EL (cell line): ENCODE measurements around the gene CLIC4.
A peak's percentile ranks its signal among the peaks of the same experiment; 100 is the strongest.

Experiments
- DNase-seq: peaks from one replicate; pipeline ENCODE4 v3.0.0-alpha.2; 2016

CLIC4 gene

DNA sequence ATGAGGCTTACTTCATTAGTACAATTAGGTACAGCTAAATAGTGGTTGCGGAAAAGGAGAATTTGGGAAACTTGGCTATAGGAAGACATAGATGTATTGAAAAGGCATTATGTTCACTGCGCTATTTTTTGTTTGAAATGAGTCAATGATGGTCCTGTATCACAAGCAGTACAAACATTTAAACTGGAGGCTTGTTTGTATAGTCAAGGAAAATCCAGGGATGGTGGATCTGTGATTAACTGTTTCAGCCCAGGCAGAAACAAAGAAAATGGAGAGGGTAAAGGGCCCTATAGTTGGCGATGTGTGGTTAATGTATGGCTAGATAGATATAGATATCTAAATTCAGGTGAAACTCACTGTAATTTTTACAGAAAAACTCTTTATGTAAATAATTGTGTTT lies 79.9 kb downstream of the CLIC4 start:
- DNase-seq, result no peak

DNA sequence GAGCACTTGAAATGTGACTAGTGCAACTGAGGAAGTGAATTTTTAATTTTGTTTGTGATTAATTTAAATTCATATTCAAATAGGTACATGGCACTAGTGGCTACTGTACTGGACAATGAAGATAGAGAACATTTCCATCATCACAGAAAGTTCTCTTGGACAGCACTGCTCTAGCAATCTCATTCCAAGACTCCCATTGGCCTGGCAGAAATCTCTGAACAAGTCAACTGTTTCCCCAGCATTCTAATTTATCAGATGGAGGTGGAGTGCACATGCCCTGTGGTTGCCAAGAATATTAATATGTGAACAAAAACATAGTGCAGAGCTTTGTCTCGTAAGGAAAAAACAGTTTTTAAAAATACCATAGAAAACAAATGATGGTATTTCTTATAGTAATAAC lies 81.3 kb downstream of the CLIC4 start:
- DNase-seq, result no peak

DNA sequence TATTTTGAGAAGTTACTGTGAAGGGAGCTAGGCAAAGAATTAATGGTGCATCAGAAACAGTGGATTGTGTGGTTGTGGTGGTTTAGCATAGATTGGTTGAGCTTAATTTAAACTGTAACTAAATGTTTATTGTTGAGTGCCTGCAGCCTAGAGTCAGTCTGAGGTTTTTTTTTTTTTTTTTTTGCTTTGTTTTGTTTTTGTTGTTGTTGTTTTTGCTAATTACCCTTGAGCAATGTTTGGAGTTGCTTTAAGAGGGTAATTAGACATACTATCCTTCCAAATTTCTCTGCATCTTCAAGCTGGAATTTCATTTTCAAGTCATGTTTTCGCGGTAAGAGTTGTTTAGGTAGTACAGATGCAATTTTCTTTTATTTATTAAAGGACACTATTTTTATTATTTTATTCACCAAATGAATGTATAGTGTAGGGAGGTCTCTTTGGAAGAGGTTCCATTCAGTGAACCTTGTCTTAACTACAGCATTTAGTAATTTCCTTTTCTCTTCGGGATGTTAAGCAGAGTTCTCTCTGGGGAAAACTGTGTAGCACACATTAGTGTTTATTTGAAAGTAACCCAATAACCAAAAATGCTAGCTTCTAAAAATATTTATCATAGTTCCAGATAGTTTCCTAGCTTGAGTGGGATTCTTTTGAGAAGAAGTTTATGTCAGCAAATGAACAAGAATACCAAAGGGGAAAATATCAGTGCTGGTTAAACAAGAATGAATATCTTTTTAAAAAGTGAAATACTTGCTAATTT lies 82.3 kb downstream of the CLIC4 start:
- DNase-seq, result no peak

DNA sequence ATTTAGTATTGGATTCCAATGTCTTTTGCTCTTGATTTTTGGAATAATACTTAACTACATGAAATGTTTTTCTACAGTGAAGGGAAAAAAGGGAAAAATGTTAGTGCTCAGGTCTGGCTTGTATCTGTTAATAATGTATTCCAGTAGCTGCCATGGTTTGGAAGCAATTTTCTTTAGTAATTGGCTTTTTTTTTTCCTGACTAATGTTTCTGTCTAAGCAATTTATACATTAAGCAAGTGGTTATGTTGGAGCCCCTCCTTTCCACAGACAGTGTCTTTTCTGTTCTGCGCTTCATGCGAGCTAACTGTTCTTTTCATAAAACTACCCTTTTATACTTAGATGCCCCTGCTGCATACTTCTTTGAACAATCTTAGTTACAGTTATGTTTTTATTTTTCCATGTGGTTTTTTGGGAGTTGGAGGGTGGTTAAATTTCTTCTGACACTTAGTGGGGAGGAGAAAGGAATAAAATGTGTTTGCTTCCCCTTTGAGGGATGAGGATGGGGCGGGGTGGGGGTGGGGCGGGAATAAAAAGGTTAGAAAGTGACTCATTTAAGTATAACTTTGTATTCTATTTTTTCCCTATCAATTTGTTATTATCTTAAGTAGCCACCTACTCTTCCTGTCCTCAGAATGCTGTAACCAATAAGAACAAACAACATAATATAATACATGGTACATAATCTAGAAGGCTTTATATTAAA lies 83.1 kb downstream of the CLIC4 start:
- no peak for DNase-seq

DNA sequence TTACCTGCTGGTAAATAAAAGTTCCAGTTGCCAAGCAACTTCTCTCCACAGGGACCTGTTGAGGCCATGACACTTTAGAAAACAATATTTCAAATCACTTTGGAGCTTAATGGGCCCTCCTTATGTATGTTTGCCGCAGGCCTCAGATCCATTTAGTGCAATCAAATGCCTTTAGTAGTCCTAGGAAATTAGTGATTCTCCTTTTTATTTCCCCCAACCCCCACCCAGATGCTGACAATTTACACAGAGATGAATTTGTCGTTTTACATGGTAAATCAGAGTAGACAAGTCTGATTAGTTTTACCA lies 83.6 kb downstream of the CLIC4 start:
- DNase-seq, result no peak

DNA sequence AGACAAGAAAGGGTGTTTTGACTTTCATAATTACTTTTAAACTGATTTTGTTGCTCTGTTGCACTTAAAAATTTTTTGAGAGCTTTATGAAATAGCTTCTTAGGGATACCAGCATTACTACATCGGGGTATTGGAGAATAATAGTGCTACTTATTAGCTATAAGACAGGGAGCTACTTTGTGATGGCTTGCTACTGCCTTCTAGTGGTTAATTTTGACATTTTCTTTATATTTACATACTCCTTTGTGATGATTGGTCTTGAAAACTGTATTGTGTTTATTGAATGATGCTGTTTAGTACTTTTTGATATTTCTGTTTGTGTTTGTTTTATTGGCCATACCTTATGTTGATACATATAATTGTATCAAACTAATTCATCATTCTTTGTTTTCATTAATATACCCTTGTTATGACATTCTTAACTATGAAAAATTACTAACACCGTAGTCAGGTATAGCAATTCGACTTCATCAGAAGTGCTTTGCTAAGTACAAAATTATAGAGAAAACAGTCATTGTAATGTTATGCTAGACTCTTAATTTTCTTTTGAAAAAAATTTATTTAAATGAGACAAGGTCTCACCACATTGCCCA lies 85.5 kb downstream of the CLIC4 start:
- peak; percentile 73 for DNase-seq

DNA sequence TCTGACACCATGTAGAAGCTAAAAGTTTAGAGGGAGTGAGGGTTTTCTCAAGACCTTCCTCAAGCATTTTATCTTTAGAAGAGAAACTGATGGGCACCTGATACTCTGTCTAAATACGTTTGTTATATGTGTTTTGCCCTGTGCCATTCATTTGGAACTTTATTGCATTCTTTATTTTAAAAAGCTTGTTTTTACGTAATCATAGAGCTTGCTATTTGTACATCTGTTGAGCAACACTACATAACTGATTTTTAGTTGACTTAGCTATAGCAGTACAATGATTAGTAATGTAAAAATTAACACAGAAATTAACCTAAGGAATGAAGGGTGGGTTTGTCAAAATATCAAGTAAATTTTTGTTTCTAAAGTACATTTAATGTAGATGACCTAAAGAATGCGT lies 96.3 kb downstream of the CLIC4 start:
- no peak for DNase-seq

DNA sequence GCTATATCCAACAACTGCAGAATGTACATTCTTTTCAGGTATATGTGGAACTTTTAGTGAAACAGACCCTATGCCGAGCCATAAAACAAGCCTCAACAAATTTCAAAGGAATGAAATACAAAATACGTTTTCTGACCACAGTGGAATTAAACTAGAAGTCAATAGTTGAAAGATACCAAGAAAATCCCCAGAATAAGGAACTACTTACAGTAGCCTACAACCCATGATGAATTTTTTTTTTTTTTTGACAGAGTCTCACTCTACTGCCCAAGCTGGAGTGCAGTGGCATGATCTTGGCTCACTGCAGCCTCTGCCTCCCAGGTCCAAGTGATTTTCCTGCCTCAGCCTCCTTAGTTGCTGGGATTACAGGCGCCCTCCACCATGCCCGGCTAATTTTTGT lies 101.4 kb downstream of the CLIC4 start:
- no peak for DNase-seq

DNA sequence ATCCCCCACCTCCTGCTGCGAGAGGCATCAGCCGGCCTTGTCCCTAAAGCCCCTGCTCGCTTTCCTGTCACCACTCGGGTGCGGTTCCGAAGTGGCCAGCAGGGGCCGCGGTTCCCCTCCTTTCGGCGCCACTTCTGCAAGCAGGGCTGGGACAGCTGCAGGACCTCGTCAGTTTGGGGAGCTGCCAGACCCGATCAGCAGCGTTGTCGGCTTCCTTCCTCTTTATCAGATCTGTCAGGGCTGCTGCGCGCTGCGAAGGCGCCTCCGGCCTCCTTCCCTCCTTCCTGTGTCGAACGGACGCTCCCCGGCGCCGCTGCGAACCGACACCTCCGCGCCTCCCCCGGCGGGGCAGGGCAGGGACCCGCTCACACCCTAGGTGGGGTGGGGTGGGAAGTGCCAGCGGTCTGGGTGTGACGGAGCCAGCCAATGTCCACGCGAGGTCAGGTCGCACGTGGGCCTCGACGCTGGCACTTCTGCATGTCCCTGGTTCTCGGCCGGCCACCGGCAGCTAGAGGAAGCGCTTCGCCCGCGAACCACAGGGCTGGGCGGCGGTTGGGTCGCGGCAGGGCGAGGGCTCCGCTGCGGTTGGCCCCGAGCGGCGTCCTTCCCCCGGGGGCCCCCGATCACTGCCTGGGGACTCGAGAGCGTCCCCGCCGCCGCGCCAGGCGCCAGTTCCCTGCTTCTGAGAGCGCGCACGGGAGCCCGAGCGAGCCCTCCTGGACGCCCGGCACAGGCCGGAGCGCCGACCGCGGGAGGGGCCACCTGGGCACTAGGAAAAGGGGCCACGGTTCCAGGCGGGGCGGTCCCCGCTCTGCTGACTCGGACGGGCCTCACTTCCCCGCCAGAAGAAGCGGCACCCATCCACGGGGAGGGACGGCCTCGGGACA lies 103.0 kb downstream of the CLIC4 start:
- DNase-seq, result peak; percentile 93

DNA sequence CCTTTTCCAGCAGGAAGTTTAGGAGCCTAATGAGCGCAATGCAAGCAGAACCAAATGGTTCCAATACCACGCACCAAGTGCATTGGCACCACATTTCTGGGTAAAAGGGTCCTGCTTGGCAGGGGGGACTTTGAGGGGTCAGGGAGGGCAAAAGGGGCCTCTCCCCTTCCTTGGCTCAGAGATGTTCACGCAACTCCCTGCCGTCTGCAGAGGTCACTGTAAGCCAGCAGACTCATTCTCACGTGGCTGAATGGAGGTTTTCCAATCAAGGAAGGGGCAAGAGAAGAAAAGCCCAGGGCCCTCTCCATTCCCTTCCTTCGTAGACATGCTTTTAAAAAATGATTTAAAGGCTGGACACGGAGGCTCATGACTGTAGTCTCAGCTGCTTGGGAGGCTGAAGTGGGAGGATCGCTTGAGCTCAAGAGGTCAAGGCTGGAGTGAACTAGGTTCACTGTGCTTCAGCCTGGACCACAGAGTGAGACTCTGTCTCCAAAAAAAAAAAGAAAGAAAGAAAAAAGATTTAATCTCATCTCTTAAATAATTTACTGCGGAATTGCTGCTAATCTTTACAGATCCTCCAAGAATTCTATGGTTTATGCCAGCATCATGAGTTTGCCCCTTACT lies 104.5 kb downstream of the CLIC4 start:
- peak; percentile 24 for DNase-seq

DNA sequence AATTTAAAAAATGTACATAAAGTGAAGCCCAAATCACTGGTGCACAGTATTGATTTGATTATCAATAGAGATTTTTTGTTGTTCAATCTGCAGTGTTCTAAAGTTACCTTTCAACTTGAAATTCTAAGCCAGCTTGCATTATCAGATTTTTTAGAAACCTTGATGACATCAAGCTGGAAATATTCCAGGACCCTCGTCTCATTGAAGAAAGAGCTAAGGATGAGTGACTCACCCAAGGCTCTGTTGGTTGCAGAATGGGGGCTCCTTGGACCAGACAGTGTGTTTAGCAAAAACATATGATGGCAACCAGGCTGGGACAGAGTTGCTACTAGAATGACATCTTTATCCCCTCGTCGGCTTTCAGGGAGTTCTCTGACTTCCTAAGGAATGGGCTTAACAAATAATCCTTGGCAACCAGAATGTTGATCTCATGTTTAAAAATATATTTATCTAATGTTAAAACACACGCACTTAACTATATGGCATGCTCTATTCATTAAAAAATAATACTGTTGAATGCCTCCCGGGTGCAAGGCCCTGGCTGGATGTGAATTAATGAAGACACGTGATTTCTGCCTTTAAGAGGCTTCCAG lies 105.2 kb downstream of the CLIC4 start:
- DNase-seq, result peak; percentile 41

DNA sequence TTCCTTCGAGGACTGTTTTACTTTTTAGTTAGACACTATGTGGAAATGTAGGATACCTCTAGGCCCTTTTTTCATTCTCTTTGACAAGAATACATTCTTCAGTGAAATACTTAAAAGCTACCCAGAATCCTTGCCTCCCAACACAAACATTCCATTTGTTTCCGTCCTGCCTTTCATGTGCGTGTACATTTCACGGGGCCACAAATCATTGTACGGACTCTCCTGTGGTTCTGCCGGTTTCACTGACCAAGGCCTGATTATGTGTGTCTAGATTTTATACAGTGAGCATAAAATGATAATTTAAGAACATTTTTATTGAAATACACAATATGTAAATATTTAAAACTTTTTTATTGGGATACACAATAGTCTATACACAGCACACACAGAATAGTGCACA lies 108.4 kb downstream of the CLIC4 start:
- no peak for DNase-seq

DNA sequence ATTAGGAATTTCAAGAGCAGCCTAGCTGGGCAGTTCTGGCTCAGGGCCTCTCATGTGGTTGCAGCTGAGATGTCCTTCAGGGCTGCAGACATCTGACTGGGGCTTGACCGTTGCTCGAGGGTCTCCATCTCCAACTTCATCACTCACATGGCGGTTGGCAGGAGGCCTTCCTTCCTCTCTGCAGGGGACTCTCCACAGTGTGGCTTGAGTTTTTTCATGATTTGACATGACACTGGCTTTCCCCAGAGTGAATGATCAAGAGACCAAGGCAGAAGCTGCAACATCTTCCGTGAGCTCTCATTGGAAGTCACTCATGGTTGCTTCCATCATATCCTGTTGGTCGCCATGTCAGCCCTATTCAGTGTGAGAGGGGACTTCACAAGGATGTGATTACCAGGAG lies 110.2 kb downstream of the CLIC4 start:
- DNase-seq, result no peak

DNA sequence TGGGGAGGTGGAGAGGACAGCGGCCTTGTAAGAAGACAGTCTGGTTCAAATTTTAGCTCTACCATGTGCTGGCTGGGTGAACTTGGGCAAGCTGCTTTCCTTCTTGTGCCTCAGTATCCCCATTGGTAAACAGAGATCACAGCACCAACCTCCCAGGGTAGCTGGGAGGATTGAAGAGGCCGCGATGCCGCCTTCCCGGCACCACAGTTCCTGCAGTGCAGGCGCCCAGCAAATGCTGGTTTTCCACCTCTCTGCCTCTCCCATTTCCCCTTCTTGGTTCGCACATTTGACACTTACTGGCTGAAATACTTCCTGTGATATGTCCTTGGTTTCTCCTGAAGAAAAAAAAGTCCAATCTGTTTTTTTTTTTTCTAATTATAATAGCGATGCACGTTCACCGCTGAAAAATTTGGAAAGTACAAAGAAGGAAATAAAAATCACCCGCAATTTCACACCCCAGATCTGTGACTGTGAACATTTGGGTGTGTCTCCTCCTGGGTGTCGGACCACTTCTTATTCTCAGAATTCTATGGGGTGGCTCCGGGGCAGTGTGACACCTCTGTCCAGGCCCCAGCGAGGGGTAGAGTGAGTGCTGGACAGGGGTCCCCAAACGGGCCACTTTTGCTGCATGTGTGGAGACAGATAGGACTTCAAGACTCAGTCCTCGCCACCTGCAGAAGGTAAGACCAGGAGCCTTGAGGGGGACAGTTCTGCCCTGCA lies 111.7 kb downstream of the CLIC4 start:
- no peak for DNase-seq

DNA sequence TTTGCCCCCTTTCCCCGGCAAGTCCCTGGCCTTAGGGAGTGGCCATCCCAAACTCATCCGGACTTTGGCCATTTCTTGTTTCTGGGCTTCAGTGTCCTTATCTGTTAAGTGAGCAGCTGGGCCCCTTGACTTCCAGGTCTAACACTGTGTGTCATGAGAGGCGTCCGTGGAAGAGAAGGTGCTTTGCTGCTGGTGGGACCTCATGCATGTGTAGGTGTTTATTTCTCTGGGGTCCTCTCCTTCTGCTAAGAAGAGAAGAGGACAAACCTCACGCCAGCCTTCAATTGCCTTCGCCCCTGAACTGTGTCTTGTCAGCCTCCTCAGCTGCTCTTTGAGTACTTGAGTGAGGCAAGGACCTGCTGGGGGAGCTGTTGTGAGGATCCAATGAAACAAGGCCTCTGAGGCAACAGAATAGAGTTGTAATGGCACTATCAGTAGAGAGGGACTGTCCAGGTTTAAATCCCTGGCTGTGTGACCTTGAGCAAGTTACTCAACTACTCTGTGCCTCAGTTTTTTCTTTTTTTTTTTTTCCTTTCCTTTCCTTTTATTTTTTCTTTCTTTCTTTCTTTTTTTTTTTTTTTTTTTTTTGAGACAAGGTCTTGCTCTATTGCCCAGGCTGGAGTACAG lies 112.4 kb downstream of the CLIC4 start:
- DNase-seq, result no peak

DNA sequence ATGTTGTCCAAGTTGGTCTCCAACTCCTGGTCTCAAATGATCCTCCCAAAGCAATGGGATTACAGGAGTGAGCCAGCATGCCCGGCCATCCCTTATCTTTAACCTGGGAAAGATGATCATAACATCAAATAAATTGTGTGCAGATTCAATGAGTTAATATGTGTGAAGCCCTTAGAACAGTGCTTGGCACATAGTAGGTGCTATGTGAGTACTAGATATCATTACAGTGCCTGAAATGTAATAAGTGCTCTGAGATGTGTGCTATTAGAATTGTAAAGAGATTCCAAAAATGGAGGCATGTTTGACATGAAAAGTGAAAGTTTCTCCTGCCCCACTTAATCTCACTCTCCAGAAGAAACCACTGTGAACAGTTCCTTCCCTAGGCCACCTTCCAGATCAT lies 113.0 kb downstream of the CLIC4 start:
- DNase-seq, result no peak

DNA sequence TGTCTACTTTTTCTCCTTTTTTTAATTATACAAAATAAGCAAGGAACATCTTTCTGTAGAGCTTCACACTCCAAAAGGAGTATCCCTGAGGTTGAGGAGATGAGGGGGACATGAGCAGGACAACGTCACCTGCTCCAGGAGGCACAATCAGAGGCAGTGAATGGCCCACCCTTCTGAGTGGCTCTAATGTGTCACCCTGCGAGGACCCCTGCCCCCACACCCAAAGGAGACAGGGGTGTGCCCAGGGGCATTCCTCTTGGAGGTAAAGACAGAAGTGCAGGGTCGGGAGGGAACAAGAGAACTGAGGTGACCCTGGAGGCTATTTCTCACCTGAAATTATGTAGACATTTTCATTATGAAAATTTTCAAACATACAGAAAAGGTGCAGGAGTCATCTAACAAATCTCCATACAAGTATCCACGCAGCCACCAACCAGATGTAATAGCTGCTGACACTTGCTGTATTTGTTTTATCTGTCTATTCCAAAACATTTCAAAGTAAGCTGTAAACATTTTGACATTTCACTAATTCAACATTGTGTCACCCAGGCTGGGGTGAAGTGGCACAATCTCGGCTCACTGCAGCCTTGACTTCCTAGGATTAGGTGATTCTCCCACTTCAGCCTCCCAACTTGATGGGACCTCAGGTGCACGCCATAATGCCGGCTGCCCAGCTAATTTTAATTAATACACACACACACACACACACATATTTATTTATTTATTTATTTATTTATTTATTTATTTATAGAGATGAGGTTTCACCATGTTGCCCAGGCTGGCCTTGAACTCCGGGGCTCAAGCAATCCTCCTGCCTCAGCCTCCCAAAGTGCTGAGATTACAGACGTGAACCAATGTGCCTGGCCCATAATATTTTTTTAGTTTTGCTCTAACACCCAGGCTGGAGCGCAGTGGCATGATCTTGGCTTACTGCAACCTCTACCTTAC lies 114.1 kb downstream of the CLIC4 start:
- DNase-seq, result no peak

DNA sequence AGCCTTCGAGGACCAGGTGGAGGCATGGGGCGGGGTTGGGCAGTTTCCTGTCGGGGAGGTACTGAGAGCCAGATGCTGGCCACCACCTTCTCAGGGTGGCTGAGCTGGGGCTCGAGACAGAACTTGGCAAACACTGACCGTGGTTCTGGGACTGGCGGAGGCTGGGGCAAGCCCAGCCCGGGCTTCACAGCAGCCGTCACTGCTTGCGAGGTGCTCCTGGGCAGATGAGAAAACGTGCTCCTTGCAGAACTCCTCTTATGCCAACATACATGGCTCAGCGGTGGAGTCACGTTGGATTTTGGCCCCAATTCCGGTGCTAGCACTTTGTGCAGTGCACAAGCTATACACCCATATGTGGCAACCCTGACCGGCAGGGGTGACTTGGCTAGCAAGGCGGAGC lies 115.6 kb downstream of the CLIC4 start:
- DNase-seq, result no peak

DNA sequence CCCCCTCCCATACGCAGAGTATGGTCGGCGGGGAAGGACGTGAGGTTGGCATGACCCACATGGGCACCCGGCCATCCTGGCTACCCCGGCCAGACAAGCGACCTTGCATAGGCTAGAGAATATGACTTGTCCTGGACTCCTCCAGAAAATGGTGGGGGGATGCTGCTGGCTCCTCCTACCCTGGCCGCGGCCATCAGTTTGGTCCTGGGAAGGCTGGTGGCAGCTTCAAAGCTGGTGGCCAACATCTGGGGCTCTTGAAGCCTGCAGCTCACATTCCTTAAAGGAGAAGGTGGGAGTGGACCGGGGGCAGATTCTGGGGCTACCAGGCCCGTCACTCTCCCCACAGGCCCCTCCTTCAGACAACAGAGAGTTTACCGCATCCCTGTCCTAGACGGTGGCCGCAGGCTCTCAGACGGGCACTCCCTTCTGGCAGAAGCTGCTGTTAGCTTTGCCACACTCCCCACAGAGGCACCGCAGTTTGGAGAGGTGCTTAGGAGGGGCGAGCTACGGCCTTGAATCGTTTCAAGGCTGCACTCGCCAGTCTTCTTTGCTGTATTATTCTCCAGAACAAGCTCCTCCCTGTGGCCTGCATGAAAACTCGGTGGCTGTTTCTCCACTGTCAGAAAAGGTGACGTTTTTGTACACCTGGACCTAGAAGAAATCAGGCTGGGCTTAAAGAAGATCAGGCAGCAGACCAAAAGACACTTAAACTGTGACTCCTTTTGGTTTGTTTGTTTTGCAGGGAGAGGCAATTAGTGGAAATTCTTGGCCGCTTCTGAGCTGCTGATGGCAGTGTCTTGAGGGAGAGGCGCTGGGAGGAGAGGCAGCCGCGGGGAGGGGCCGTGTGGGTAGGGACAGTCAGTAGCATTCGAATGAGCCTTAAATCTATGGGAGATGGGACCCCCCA lies 116.8 kb downstream of the CLIC4 start:
- DNase-seq, result no peak
